Hematopoietic multipotent progenitor cell treated with erythropoietin and hydrocortisone succinate and interleukin-3 and kit ligand, for 8 days (in vitro differentiated cells): Measurements from ENCODE around the gene COCH.

Experiments
- DNase-seq: peaks from one replicate; pipeline ENCODE4 v3.0.0-alpha.2; 2015

Gene COCH

GRCh38 chr14:30874120-30874998, at the start of gene COCH:
Gene COCH, plus strand, starts transcription at chr14:30874559. Its CDS starts 380 bp downstream, at chr14:30874939.
- DNase-seq = peak; percentile 27

GRCh38 chr14:30826070-30826469, 48.3 kb upstream of the COCH start:
- no peak for DNase-seq

- DNase-seq = no peak
Measured at GRCh38 chr14:30829853-30830252, 44.5 kb upstream of the COCH start.

- DNase-seq = no peak
Measured at GRCh38 chr14:30834353-30834752, 40.0 kb upstream of the COCH start.

GRCh38 chr14:30838351-30838750, 36.0 kb upstream of the COCH start:
- DNase-seq = no peak

- DNase-seq = no peak
Measured at GRCh38 chr14:30840086-30840779, 34.1 kb upstream of the COCH start.

- no peak for DNase-seq
Measured at GRCh38 chr14:30842431-30842830, 31.9 kb upstream of the COCH start.

GRCh38 chr14:30848449-30849240, 25.7 kb upstream of the COCH start:
- DNase-seq = no peak

- DNase-seq = no peak
Measured at GRCh38 chr14:30849354-30849753, 25.0 kb upstream of the COCH start.

GRCh38 chr14:30849983-30850382, 24.4 kb upstream of the COCH start:
- no peak for DNase-seq

GRCh38 chr14:30853946-30854345, 20.4 kb upstream of the COCH start:
- DNase-seq = no peak

- no peak for DNase-seq
Measured at GRCh38 chr14:30854492-30854891, 19.9 kb upstream of the COCH start.

GRCh38 chr14:30855345-30856037, 18.9 kb upstream of the COCH start:
- no peak for DNase-seq

- no peak for DNase-seq
Measured at GRCh38 chr14:30861200-30861599, 13.2 kb upstream of the COCH start.

- no peak for DNase-seq
Measured at GRCh38 chr14:30864934-30865333, 9.4 kb upstream of the COCH start.

GRCh38 chr14:30868736-30869135, 5.6 kb upstream of the COCH start:
- DNase-seq = no peak

GRCh38 chr14:30869551-30870155, 4.7 kb upstream of the COCH start:
- no peak for DNase-seq

GRCh38 chr14:30872602-30873001, 1.8 kb upstream of the COCH start:
- DNase-seq = no peak

- DNase-seq = no peak
Measured at GRCh38 chr14:30873308-30874119, 845 bp upstream of the COCH start.

GRCh38 chr14:30874999-30875787, 834 bp downstream of the COCH start:
- no peak for DNase-seq

GRCh38 chr14:30875788-30876053, 1.4 kb downstream of the COCH start:
- no peak for DNase-seq
